ENCODE results near the gene ELFN2.

ELFN2 gene

DNA sequence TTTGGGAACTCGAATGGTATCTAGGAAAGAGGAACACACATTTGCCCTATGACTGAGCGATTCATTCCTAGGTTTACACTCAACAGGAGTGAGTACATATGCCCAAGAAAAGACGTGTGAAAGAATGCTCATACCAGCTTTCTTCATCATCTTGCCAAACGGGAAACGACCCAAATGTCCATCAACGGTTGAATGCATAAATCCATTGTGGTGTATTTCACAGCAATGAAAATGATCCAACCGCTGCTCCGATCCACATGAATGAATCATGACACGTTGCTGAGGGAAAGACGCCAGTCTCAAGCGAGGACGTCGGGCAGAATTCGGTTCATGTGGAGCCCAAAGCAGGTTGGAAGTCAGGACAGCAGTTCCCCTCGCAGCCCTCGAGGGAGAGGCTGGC is 73.4 kb downstream of the ELFN2 start:
- DNase-seq, result no peak

GRCh38 chr22:37352481-37352880 is 74.8 kb downstream of the ELFN2 start:
- no peak for DNase-seq

DNA sequence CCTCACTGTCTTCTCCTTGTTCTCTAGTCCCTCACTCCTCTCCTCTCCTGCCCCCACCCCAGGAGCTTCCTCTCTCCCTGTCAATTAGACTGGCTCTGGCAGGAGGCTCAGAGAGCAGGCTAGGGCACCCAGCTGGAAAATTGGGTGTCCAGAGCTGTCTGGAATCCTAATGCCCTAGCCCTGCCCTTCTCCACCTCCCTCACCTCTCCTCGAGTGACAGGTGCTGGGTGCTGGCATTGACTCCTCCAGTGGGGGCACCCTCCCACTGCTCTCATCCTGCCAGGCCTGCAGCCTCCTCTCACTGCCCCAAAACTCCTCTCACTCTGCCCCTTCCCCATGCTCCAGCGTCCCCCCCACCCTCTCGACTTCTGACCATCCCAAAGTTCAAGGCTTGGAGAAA is 76.0 kb downstream of the ELFN2 start:
- no peak for DNase-seq

- no peak for DNase-seq
Observed at GRCh38 chr22:37349043-37349814, 78.0 kb downstream of the ELFN2 start.

DNA sequence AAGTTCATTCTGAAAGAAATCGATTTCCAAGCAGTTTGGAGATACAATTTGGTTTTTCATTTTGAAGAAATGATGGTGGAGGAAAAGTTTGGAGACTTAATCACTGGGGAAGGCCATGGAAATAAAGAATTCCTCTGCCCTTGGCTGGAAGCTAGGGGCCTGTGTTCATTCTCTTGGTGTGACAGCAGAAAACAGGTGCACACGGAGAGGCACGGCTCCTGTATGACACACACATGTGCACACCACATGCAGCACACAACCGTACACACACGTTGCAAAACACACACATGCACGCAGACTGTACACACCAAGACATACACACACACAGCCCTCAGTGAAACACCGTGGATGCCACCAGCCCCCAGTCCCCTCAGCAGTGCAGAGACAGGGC is 80.8 kb downstream of the ELFN2 start:
- no peak for DNase-seq

- no peak for DNase-seq
Observed at GRCh38 chr22:37345863-37346504, 81.3 kb downstream of the ELFN2 start.

DNA sequence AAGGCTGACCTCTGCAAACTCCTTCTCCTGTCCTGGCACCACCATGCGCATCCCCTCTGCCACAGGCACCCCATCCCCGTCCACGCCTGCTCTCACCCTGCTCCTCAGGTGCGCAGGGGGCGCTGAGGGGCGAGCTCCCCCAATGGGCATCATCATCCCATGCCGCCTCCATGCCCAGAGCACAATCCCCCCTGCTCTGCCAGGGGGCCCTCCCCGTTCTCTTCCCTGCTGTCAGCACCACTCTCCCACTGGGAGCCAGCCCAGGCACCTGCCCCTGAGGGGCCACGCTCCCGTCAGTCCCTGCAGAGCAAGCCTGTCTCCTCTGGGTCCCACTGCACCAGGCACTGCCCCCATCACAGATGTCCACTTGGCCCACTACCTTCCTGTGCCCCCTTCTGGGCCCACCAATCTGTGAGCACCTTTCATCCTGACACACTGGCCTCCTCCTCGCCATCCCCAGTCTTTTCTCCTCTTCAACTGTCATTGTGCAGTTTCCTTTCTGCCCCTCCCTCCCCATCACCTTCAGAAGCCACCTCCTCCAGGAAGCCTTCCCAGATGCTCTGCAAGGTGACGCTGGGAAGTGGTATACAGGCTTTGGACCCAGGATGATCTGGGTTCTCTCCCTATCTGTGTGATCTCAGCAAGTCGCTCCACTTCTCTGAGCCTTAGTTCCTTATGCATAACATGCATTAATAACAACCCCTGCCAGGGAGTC is 82.4 kb downstream of the ELFN2 start:
- no peak for DNase-seq

DNA sequence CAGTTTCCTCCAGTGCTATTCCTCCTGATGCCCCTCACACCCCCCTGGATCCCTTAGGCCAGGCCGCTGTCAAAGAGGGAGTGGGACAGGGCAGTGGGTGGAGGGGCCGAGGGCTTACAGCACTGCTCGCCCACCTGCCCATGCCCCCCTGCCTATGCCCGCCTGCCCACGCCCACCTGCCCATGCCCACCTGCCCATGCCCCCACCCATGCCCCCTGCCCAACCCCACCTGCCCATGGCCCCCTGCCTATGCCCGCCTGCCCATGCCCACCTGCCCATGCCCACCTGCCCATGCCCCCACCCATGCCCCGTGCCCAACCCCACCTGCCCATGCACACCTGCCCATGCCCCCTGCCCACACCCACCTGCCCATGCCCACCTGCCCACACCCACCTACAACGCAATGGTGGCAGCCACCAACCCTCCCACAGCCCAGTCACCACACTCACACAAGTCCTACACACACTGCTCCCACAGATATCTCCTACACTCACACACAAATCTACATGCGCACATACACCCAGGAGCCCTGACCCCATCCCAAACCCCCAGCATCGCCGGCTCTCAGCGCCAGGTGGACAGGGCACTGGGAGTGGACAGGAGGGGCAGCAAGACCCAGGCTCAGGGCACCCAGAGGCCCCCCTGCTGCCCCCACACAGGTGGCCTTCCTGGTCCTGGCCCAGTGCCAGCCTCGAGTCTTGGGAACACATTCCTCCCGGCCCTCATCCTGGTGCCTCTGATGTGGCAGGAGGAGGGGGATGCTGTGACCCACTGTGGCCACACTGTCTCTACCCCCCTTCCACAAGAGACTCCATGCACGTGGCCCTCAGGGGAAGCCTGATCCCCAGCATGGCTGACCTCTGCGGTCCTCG is 83.2 kb downstream of the ELFN2 start:
- no peak for DNase-seq

GRCh38 chr22:37343348-37343747 is 83.9 kb downstream of the ELFN2 start:
- DNase-seq, result no peak

DNA sequence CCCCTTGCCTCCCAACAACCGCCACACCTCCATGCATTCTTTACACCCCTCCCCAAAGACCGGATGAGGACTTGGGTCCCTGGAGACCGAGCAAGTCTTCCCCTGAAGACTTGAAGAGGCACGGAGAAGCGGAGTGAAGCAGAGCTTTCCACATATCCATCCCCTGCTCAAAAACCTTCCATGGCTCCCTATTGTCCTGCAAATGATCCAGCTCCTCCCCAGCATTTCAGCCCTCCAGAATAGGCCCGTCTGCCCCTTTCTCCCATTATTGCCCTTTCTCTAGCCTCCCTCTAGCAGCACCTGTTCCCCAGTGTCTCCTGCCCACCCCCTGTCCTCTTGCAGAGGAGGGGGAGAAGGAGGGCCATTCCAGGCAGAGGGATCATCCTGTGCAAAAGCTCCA is 85.2 kb downstream of the ELFN2 start:
- no peak for DNase-seq

DNA sequence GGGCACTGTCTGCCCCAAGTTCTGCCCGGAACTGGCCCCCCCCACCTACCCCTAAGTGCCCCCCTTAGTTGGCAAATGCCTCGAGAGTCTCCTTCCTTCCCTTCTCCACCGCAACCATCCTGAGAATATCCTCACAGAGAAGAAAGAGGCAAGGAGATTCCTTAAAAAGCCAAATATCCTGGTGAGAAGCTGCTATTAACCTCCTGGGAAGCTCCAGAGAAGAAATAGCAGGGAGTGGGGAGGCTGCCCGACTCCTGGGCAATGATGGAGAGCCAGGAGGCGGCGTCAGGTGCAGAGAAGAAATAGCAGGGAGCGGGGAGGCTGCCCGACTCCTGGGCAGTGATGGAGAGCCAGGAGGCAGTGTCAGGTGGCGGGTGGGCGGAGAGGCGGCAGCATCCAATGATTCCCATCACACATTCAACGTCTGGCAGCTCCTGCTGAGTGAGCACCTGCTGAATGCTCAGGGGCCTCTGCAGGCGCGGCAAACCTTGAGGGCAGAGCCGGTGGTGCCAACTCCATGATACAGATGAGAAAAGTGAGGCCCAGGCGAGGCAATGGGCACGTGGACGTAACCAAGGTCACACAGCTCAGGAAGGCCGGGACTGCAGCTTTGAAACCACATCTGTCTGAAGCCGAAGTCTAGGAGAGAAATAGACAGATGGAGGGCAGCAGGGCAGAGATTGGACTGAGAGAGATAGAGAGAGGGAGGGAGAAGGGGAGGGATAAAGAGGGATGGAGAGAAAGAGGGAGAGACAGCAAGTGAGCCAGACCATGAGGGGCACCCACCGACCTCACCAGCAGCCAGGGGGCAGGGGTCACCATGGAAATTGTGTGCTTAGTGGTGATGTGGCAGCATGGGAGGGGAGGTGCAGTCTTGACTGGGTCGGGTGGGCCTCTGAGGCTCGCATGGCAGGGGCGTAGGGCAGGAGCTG is 86.7 kb downstream of the ELFN2 start:
- no peak for DNase-seq

GRCh38 chr22:37338539-37339246 is 88.6 kb downstream of the ELFN2 start:
- no peak for DNase-seq

DNA sequence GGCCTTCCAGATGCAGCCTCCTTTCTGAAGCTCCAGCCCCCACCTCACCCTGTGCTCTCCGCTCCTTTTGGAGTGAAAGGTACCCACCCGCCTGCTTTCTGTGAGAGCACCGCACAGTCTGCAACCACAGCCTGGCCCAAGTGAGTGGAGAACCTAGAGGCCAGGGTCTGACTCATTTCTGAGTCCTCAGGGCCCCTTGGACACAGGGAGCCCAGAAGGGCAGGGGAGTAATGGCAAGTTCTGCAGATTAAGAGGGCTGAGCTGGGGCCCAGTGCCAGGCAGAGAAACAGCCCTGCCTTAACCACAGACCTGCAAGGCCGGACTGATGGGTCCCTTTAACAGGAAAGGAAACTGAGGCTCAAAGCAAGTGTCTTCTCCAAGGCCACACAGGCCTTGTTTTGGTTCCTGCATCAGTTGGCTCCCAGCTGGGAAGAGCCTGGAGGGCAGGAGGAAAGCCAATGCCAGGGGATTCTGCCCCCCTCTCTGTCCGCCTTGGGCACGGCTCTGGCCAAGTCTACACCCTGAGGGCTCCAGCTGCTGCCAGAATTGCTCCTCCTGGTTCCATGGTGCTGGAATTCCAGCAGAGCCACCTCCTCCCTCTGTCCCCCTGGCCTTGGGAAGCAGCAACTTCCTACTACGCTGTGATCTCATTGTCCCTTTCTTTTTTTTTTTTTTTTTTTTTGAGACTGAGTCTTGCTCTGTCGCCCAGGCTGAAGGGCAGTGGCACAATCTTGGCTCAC is 89.9 kb downstream of the ELFN2 start:
- no peak for DNase-seq

DNA sequence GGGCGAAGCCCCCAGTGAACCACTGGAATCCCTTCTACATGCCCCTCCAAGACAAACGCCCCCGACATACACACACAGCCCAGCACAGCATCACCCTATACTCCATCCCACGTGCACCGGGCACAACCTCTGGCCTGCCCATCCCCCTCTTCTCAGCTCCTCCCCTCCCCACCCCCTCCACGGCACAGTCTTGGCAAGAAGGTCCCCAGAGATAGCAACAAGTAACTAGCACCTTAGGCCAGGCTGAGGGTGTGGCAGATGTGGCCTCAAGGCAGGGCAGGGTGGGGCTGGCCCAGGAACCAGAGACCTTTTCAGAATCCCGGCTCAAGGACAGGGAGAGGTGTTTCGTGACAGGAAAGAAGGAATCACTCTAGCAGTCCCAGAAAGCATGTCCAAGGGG is 90.7 kb downstream of the ELFN2 start:
- no peak for DNase-seq

- no peak for DNase-seq
Observed at GRCh38 chr22:37335806-37336199, 91.5 kb downstream of the ELFN2 start.

DNA sequence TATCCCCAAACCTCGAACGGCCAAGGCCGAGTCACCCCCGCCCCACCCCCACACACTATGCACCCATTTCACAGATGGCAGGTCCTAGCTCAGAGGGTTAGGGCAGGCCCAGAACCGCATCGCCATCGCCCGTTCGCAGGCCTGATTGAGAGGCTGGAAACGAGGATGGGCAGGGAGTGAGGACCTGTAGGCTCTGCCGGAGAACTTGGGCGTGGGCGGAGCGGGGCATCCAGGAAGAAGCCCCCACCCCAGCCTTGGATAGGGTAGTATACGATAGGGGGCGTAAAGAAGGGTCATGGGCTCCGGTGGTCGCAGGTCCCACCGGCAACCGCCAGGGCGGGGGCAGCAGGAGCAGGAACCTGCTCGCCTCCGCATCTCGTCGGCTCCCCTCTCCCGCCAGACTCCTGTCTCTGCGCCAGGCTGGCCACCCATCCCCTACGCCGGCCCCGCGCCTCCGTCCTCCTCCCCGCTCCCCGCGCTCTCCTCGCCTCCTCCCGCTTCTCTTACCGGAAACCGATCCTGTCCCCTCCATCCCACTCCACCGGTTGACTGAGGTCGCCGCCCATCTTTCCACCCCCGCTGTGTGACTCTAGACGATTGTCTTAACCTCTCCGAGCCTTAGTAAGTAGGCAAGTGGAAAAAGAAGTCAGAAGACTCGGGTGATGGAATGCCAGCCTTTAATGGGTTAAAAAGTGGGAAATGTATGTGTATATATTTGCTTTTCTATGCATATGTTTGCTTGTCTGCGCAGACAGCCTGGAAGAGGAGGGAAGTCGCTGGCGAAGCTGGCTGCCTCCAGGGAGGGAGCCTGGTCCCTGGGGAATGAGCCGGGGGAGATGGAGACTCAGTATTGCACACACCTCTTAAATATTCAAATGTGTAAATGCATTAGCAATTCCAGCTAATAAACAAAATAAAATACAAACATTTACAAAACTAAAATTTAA is 92.1 kb downstream of the ELFN2 start:
- no peak for DNase-seq

DNA sequence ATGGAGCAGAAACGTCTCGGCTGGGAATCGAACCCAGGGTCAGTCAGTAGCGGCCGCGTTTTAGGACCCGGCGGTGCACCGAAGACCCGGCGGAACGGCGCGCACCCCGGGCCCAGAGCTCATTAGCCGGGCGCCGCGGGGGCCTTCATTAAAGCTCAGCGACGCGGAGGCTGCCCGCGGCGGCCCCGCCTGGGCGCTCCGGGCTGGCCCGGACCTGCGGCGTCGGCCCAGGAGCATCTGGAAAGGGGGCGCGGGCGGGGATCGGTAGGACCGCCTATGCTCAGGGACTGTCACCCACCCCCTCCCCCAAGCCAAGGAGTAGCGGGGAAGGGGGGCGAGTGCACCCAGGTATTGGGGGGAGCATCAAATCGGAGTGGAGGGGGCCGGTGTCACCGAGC is 92.8 kb downstream of the ELFN2 start:
- no peak for DNase-seq

DNA sequence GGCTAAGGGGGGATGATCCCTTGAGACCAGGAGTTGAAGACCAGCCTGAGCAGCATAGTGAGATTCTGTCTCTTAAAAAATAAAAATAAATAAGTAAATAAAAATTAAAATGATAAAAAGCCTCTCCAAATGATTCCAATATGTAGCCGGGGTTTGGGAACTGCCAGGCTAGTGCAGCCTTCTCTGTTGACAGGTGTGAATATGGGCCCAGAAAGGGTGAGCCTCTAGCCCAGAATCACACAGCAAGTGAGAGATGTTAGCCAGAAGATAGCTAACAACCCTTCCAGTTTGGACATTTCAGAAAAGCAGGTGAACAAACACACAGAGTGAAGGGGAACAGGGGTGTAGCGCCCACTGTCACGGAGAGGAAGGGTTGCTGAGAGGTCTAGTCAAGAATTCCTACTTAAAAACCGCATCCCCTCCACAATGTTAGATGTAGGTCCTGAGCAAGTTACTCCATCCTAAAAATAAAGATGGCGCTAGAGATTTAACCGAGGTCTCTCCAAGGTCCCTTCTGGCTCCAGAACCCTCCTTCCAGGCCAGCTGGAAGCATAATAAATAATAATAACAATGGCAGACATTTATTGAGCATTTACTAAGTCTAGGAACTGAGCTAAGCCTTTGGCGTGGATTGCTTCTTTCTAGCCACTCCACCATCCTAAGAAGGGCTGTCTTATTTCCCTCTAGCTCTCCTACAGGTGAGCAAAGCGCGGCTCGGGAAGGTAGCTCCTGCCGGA is 93.4 kb downstream of the ELFN2 start:
- no peak for DNase-seq

All from SHP77 (cell line).